GM19023 (cell line): ENCODE data around the gene ZNF415.
"Not testable (repeated sequence)": the region's sequence is repeated elsewhere in the genome, so short reads cannot be mapped to it uniquely, and the experiment has no call there.

Experiments
- ATAC-seq: cut with Tn5 transposase; IDR thresholded peaks from one replicate; pipeline ENCODE4 v1.9.1; 2021; ENCODE audit warnings: mild to moderate bottlenecking, moderate library complexity; ENCODE audit not compliant: unreplicated experiment

ZNF415 gene

DNA sequence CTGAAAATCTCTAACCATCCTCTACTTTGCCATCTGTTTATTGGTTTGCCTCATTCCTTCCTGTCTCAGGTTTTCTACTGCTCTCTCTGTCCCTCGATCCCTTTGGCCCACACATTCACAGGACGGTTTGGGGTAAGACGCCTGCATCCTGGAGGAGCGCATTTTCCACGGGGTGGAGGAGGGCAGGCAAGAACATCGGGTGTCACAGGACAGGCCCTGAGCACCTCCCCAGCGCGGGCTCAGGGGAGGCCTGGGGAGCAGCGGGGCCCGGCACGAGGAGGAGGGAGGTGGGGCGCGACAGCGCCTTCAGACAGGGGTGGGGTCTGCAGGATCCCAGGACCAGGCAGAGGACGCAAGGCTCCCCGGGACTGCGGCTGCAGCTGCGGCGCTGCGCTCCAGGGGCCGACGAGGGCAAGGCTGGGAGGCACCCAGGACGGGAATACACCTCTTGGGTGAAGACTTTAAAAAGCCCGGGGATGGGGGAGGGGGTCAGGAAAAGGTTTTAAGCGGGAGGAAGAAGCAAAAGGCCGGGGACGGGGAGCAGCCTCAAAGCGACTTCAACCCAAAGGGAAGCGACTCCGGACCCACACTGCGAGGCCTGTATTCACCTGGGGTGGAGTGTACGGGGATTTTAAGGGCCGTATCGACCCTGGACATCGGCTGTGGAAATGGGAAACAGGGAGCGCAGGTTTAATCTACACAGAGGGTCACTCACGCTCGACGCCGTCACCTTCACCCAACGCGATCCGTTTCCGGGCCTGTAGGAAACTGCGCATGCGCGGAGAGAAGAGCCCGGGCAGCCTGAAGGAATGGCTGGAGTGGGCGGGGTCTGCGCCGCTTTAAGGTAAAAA lies at the start of gene ZNF415:
Gene ZNF415, minus strand, starts transcription at position 770 of the 851 bp plus-strand sequence. CDS start 10,234 bp downstream, outside the sequence.
- no peak for ATAC-seq

DNA sequence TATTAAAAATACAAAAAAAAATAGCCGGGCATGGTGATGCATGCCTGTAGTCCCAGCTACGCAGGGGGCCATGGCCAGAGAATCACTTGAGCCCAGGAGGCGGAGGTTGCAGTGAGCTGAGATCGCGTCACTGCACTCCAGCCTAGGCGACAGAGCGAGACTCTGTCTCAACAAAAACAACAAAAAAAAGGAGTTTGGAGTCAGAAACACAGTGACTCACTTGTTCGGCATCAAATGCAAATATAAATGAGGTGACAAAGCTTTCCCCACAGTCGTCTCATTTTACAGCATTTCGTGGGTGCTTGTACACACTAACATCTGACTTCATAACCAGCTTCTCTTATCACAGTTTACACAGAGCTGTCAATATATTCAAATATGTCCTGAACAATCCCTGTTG lies 49.5 kb upstream of the ZNF415 start:
- ATAC-seq, result no peak

DNA sequence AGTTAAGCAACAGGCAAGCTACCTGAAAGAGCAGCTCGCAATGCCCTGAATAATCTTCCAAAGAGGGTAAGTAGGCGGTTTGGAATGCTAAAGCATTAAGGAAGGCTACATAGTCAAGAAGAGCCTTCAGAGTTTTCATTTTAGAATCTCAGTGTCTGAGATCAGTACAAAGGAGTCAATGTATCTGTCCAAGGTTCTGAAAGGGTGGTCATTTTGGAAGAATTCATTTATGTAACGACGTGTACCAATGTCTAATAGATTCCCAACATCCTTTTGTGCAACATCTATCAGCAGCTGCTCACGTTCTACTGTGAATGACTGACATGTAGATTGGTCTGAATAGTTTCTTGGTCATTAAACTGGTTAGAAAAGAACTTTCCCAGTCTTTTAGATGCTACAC lies 45.3 kb upstream of the ZNF415 start:
- ATAC-seq, result no peak

DNA sequence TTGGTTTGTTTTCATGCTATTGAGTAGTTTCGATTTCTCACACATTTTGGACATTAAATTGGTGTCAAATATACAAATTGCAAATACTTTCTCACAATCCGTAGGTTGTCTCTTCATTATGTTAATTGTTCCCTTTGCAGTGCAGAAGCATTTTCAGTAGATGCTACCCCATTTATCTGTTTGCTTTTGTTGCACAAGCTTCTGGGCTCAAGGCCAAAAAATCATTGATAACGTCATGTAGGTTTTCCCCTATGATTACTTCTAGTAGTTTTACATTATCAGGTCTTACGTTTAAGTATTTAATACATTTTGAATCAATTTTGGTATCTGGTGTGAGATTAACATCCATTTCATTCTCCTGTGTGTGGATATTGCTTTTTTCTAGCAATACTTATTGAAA lies 40.2 kb upstream of the ZNF415 start:
- no peak for ATAC-seq

DNA sequence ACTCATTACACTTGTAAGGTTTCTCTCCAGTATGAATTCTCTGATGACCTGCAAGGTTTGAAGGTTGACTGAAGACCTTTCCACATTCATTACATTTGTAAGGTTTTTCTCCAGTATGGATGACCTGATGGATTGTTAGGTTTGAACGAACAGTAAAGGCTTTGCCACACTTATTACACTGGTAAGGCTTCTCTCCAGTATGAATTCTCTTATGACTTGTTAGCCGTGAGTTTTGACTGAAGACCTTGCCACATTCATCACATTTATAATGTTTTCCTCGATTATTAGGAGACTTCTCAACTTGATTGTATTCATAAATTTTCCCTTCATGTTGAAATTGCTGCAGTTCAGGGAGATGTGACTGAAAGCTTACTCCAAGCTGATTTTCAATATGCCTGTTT lies 33.0 kb upstream of the ZNF415 start:
- no peak for ATAC-seq

DNA sequence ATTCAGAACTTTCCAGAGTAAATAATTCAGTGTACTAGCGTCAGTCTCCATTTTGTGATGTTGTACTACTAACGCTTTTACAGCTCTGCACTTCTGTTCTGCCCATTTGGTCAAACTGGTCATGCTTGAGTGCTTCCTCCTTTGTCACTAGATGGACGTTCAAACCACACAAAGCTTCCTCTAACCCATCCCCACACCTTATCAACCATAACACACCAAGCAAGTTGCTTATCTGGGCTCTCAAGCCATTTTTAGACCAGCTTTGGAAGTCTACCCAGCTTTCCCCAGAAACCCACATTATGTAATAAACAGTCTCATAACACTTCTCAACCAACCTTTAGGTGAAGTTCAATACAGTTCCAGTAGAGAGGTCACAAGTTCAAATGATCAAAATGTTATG lies 28.4 kb upstream of the ZNF415 start:
- ATAC-seq, result no peak

DNA sequence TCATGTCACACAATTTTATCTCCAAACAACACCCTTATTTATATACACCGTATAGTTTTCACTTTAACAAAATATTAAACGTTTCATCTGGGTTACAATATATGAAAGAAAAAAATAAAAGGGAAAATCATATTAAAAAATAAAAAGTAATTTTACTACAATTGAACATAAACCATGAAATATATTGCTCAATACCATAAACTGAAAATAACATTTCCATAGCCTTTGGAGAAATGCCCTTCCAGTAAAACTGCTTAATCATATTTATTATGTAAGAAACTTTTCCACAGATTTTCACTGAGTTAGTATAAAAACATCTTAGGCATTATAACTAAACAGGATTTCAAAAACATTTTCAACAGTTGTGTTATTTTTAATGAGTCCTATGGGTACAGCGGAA lies 27.6 kb upstream of the ZNF415 start:
- ATAC-seq, result no peak

DNA sequence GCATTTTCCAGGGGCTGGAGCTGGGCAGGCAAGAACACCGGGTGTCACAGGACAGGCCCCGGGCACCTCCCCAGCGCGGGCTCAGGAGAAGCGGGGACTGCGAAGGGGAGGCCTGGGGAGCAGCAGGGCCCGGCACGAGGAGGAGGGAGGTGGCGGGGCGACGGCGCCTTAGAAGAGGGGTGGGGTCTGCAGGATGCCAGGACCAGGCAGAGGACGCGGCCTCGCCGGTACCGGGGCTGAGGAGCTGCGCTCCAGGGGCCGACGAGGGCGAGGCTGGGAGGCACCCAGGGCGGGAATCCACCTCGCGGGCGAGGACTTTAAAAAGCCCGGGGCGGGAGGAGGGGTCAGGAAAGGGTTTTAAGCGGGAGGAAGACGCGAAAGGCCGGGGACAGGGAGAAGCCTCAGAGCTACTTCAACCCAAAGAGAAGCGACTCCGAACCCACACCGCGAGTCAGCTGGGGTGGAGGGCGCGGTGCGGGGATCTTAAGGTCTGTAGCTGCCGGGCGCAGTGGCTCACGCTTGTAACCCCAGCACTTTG lies 25.5 kb upstream of the ZNF415 start:
- no peak for ATAC-seq

DNA sequence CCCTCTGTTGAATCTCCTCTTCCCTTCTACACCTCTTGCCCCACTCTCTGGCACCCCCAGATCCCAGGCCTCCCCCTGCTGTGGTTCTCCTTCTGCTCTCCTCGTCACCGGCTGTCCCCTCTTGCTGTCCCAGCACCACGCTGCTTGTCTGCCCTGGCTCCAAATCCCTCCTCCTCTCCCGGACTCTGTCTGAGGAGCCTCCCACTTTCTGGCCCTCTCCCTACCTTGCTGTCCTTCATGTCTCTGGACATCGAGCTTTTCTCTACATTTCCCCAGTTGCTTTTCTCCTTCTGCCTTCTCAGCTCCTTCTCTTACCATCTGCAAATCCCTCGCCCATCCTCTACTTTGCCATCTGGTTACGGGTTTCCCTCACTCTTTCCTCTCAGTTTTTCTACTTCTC lies 24.9 kb upstream of the ZNF415 start:
- no peak for ATAC-seq

DNA sequence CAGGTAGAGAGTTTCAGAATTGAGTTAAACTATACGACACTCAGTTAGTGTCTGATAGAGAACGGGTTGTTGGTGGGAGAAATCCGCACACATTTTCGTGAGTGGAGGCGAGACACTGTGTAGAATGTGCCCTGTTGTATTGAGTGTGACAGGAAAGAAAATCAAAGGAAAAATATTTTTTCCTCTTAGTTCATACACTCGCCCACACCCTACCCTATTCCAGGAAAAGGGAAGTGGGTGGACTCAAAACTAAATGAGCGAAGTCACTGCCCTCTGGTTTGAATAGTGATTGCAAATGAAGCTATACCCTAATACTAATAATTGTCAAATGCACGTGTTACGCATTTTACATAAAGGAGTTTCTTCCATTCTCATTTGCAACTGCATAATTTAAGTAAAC lies 24.1 kb upstream of the ZNF415 start:
- ATAC-seq, result no peak

DNA sequence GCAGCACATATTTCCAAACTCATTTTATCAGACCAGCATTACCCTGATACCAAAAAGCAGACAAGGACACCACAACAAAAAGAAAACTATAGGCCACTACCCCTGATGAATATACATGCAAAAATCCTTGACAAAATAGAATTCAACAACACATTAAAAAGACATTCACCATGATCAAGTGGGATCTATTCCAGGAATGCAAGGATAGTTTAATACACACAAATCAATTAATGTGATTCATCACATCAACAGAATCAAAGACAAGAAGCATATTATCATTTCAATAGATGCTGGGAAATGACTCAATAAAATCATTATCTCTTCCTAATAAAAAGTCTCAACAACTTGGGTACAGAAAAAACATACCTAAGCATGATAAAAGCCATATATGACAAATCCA lies 14.9 kb upstream of the ZNF415 start:
- ATAC-seq, result no peak

DNA sequence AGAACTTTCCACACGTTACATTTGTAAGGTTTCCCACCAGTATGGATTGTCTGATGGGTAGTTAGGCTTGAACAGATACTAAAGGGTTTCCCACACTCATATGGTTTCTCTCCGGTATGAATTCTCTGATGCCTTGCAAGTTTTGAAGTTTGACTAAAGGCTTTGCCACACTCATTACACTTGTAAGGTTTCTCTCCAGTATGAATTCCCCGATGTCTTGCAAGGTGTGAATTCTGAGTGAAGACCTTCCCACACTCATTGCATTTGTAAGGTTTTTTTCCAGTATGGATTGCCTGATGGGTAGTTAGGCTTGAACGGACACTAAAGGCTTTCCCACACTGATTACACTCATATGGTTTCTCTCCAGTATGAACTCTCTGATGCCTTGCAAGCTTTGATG lies 7.6 kb upstream of the ZNF415 start:
- ATAC-seq, result no peak

DNA sequence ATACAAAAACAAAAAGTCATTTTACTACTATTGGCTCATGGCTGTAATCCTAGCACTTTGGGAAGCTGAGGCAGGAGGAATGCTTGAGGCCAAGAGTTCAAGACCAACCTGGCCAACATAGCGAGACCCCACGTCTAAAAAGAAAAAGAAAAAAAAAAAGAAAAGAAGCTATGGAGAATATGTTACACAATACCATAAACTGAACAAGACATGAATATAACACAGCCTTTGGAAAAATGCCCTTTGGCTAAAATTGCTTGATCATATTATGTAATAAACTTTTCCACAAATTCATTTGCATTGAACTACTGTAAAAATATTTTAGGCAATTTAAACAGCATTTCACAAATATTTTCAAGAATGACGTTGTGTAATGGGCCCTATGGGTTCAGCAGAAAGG lies 3.7 kb upstream of the ZNF415 start:
- no peak for ATAC-seq

DNA sequence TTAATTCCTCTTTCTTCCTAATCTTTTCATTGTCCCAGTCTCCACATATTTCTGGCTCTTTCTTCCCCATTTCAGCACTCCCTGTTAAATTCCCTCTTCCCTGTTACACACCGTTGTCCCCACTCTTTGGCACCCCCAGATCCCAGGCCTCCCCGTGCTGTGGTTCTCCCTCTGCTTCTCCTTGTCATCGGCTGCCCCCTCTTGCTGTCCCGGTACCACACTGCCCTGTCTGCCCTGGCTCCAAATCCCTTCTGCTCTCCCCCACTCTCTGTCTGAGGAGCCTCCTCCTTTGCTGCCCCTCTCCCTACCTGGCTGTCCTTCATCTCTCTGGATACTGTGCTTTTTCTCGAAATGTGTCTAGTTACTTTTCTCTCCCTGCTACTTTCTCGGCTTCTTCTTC lies 983 bp downstream of the ZNF415 start:
- no peak for ATAC-seq

DNA sequence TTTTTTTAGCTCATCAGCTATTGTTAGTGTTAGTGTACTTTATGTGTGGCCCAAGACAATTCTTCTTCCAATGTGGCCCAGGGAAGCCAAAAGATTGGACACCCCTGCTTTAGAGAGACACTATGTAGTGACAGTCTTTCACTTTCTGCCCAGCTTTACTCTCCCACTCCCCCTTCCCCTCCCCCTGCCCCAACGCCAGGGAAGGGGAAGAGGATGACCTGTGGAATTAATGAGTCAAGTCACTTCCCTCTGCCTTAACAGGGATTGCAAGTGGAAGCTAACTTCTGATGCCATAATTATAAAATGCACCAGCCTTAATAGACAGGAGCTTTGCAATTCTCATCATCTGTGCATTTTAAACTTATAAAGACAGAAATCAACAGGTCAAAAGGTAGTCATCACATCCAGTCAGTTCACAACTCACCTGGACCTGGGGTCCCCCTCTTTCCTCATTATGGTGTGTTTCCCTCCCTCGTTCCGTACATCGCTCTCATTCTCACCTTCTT lies 1.6 kb downstream of the ZNF415 start:
- no peak for ATAC-seq

DNA sequence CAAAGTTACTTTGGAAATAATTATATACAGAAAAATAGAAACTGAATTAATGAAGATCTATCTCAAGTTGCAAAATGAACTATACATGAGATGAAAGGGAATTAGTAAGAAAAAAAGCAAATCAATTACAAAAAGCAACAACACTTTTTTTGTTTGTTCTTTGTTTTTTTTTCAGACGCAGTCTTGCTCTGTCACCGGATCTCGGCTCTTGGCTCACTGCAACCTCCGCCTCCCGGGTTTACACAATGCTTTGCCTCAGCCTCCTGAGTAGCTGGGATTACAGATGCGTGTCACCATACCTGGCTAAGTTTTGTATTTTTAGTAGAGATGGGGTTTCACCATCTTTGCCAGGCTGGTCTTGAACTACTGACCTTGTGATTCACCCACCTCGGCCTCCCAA lies 2.2 kb downstream of the ZNF415 start:
- no peak for ATAC-seq

DNA sequence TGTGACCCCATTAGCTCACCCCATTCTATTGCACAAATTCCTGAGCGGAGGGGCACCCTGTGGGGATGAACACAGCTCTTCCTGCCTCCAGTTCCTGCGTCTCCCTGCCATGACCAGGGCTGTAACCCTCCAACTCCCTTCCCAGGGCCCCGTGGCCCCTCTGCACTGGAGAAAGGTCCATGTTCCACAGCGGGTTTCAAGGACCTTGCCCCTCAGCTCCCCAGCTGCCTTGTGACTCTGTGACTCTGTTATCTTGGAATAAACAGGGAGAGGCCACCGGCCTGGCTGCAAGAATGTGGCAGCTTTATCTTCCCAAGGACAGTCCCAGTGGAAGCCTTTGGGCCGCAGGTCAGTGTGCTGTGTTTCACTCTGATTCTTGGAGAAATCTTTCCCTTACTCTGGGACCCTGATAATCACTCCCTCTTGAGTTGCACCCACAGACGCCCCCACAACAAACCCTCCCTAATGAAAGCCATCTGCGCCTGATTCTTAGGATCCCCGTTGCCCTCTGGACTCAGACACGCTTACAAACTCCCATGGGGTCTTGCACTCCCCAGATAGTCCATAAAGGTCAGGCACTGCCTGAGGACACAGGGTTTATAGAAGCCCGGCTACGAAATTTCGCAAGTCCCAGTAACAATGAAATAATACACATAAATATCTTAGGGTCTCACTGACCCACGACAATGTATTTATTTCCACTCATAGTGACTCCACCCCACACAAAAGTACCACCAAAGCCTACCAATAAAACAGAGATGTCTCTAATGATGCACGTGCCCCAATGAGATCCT lies 5.8 kb downstream of the ZNF415 start:
- ATAC-seq, result not testable (repeated sequence)

DNA sequence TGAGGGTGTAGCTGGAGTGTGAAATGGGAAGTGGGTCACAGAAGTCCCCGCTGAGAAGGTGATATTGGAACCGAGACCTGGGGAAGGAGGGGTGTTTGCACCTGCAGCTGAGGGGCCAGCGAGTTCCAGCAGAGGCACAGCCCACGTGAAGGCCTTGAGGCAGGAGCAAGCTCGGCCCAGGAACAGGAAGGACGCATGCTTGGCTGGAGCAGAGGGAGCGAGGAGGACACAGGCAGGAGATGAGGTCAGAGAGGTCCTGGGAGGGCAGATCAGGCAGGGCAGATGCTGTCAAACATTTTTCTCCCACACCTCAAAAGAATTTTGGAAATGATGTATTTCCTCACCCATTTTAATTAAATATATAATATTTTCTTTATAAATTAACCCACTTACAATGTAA lies 9.3 kb downstream of the ZNF415 start:
- ATAC-seq, result no peak

DNA sequence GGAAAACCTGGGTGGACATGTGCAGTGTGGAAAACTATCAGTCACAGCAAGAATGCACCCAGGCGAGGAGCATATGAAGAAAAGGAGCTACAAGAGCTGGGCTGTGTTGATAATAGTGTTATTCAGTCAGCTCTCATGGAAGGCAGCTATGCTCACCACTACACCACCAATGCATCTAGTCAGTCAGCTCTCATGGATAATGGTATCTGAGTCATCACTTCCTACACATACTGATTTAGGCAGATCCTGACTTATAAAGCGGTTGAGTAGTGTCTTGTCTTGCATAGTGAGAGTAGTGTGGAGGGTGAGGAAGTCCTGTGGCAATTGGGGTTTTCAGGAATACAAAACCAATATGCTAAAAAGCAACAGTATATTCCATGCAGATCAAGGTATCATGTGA lies 20.4 kb downstream of the ZNF415 start:
- ATAC-seq, result no peak

DNA sequence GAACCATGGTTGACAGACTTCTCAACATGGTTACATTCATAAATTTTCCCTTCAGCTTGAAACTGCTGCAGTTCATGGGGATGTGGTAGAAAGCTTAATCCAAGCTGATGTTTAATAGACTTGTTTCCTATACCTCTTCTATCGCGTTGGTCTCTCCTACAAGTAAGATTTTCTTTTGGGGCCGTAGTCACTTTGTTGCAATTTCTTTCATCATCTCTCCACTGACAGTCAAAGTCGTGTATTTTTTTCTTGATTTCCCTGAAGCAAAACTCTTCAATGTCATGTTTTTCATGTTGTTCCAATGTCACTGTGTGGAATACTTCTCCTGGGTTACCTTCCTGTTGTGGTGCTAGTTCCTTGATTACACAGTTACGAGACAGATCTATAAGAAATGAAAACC lies 23.2 kb downstream of the ZNF415 start:
- ATAC-seq, result no peak

DNA sequence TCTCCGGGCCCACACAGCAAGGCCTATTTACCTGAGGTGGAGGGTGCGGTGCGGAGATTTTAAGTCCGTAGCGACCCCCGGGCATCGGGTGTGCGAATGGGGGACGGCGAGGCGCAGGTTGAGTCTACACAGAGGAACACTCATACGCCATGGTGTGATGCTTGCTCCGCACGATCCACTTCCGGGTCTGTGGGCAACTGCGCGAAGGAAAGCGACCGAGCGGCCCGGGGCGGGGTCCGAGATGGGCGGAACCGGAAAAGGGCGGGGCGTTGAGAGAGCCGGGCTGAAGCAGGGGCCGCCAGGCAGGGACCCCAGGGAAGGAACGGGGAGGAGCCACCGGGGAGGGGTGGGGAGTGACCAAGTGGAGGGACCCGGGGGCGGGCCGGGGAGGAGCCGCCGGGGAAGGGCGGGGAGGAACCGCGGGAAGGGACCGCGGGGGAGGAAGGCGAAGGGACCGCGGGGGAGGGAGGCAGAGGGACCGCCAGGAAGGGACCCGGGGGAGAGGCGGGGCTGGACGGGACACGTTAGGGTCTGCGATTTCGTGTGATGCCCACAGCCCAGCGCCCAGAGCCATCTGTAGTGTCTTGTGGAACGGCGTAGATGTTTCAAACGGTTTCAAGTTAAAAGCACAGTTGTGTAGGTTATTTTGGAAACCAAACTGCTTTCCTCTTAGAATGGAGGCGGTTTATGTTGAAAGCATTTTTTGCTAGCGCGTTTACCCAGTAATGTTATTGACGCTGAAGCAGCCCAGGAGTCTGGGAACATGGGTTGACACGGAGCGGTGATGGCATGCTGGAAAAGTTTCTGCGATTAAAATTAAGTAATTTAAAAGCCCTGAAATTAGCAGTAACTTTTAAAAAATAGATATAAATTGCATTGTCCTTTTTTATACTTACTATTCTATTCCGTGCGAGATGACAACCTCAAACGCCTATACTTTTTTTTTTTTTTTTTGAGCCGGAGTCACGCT lies 29.2 kb downstream of the ZNF415 start, which contains the start of gene ZNF160:
Gene ZNF160, minus strand, starts transcription at position 189 of the 970 bp plus-strand sequence. CDS start 17,146 bp downstream, outside the sequence.
- peak; percentile 95 for ATAC-seq
